Gastroesophageal sphincter (tissue), 4 donors: Measurements from ENCODE around the gene THRB. TPM values are rescaled to one million over a fixed set of nuclear protein-coding genes. Genes with fewer than 3 reads are reported as not detected.

Experiments used
- ATAC-seq: fragments of 150-250 bp; one replicate; pipeline ENCODE4 v1.9.1; 2016; ENCODE audit warnings: mild to moderate bottlenecking, moderate library complexity
- H3K27ac ChIP-seq, 4 donors: fragments of 200-600 bp; sonication (generic) in 3 of 4; 1 replicate in 3 of 4; 2 replicates in 1 of 4; pipeline ENCODE4 v1.5.1; 2016 to 2019
- H3K27me3 ChIP-seq: fragments of 200-600 bp; sonication (generic); one replicate; pipeline ENCODE4 v1.5.1; 2019
- H3K36me3 ChIP-seq, 2 donors: fragments of 200-600 bp; sonication (generic); one replicate each; pipeline ENCODE4 v1.5.1; 2019; ENCODE audit warnings: control low read depth in 1 of 2
- H3K4me1 ChIP-seq, 3 donors: fragments of 200-600 bp; sonication (generic); 1 replicate in 2 of 3; 2 replicates in 1 of 3; pipeline ENCODE4 v1.5.1; 2016 to 2019; ENCODE audit warnings: control low read depth in 2 of 3
- H3K4me3 ChIP-seq, 2 donors: fragments of 200-600 bp; sonication (generic); one replicate each; pipeline ENCODE4 v1.5.1; 2019; ENCODE audit warnings: mild to moderate bottlenecking in 1 of 2, moderate library complexity in 1 of 2
- H3K9me3 ChIP-seq, 3 donors: fragments of 200-600 bp; sonication (generic); one replicate each; pipeline ENCODE4 v1.5.1; 2017 to 2019; ENCODE audit warnings: control low read depth in 2 of 3
- CTCF ChIP-seq, 4 experiments: fragments of 200-600 bp in 2 of 4; fragments of 450-650 bp in 2 of 4; sonication (generic) in 1 of 4; IDR thresholded peaks; one replicate each; pipeline ENCODE4 v1.5.1; 2017 to 2019; ENCODE audit warnings: antibody characterized with exemption in 4 of 4, mild to moderate bottlenecking in 2 of 4, moderate library complexity in 2 of 4
- EP300 ChIP-seq: sonication (generic); formaldehyde crosslinking; IDR thresholded peaks from one replicate; pipeline ENCODE4 v1.6.1; 2017; ENCODE audit warnings: antibody characterized with exemption, mild to moderate bottlenecking
- POLR2A ChIP-seq, 2 donors: fragments of 450-650 bp; IDR thresholded peaks; one replicate each; pipeline ENCODE4 v1.6.1; 2017; ENCODE audit warnings: antibody characterized with exemption in 2 of 2, mild to moderate bottlenecking in 2 of 2, moderate library complexity in 1 of 2
- POLR2AphosphoS5 ChIP-seq: sonication (generic); formaldehyde crosslinking; IDR thresholded peaks from one replicate; pipeline ENCODE4 v1.6.1; 2017; ENCODE audit warnings: antibody characterized with exemption
- WGBS, 2 donors: methylation state at CpG; one replicate each; pipeline ENCODE4 v1.1.5; 2018; ENCODE audit warnings: low coverage in 1 of 2; 5-methylcytosine and 5-hydroxymethylcytosine counted together
- total RNA-seq, 4 donors: library from RNA; depleted of rRNA; stranded (reverse); fragments of >200 nt; gene quantifications; one replicate each; pipeline ENCODE4 v1.1.0, GENCODE V29; 2016

The THRB gene
- total RNA-seq, 4 donors from 2014 or later, result 42.5 to 61.9 (median 55.8) TPM

- WGBS, 2 donors, result 92 to 94% methylated on average over 2 of the region's 2 CpGs
- Histone ChIP-seq H3K27me3 (no peaks in the 10 kb centered on the region), H3K4me3 (no peak overlapping the region), H3K36me3 (no peaks in the 10 kb centered on the region), H3K27ac (no peak overlapping the region), H3K4me1 (no peaks in the 10 kb centered on the region), H3K9me3 (peaks cover 0 to 4% (median 0%) of the 10 kb centered on the region in 3 donors)
- no peak for ATAC-seq
- no peak for TF ChIP-seq EP300
- no peak for TF ChIP-seq CTCF (IDR thresholded peaks at IDR 0.05)
- TF ChIP-seq POLR2A (IDR thresholded peaks at IDR 0.05), result no peak
- TF ChIP-seq POLR2AphosphoS5, result no peak
Observed at GRCh38 chr3:24202071-24202470, 292.6 kb downstream of the THRB start.

GRCh38 chr3:24201301-24201700 lies 293.3 kb downstream of the THRB start:
- 83% methylated on average over 1 of the region's 1 CpG; no CpG with 5 or more reads in 1 of the 2 donors for WGBS, 2 donors
- H3K27me3 ChIP-seq, result no peaks in the 10 kb centered on the region
- H3K27ac ChIP-seq, result no peak overlapping the region
- peaks cover 0 to 4% (median 0%) of the 10 kb centered on the region in 3 donors for H3K9me3 ChIP-seq
- ATAC-seq, result no peak
- no peaks in the 10 kb centered on the region for H3K36me3 ChIP-seq
- H3K4me3 ChIP-seq, result no peak overlapping the region
- TF ChIP-seq CTCF (IDR thresholded peaks at IDR 0.05) (no peak), EP300 (no peak), POLR2AphosphoS5 (no peak), POLR2A (IDR thresholded peaks at IDR 0.05) (no peak)
- H3K4me1 ChIP-seq, result no peaks in the 10 kb centered on the region

GRCh38 chr3:24199775-24200247 lies 294.8 kb downstream of the THRB start:
- ATAC-seq, result no peak
- H3K27me3 ChIP-seq, result no peaks in the 10 kb centered on the region
- no peak for TF ChIP-seq EP300
- no peak for TF ChIP-seq POLR2A (IDR thresholded peaks at IDR 0.05)
- no peak for TF ChIP-seq POLR2AphosphoS5
- no peak for TF ChIP-seq CTCF (IDR thresholded peaks at IDR 0.05)
- peaks cover 0 to 4% (median 0%) of the 10 kb centered on the region in 3 donors for H3K9me3 ChIP-seq
- H3K27ac ChIP-seq, result no peak overlapping the region
- no peaks in the 10 kb centered on the region for H3K4me1 ChIP-seq
- no peaks in the 10 kb centered on the region for H3K36me3 ChIP-seq
- H3K4me3 ChIP-seq, result no peak overlapping the region
- WGBS, 2 donors, result 36 to 52% methylated on average over 5 of the region's 5 CpGs

- H3K9me3 ChIP-seq, result peaks cover 0 to 4% (median 0%) of the 10 kb centered on the region in 3 donors
- no peak for ATAC-seq
- TF ChIP-seq POLR2AphosphoS5 (no peak), CTCF (IDR thresholded peaks at IDR 0.05) (no peak), EP300 (no peak)
- H3K4me3 ChIP-seq, result no peak overlapping the region
- H3K27me3 ChIP-seq, result no peaks in the 10 kb centered on the region
- H3K27ac ChIP-seq, result no peak overlapping the region
- H3K4me1 ChIP-seq, result no peaks in the 10 kb centered on the region
- WGBS, 2 donors, result 79 to 100% methylated on average over 2 of the region's 2 CpGs
- no peaks in the 10 kb centered on the region for H3K36me3 ChIP-seq
Observed at GRCh38 chr3:24199300-24199699, 295.4 kb downstream of the THRB start.

- TF ChIP-seq POLR2AphosphoS5 (no peak), POLR2A (IDR thresholded peaks at IDR 0.05) (no peak), EP300 (no peak), CTCF (IDR thresholded peaks at IDR 0.05) (no peak)
- 90 to 100% methylated on average over 1 of the region's 1 CpG for WGBS, 2 donors
Observed at GRCh38 chr3:24198728-24199127, 295.9 kb downstream of the THRB start.

More at GRCh38 chr3:24198728-24199127, 295.9 kb downstream of the THRB start:
- H3K27me3 ChIP-seq, result no peaks in the 10 kb centered on the region
- ATAC-seq, result no peak
- H3K4me3 ChIP-seq, result no peak overlapping the region
- H3K9me3 ChIP-seq, result peaks cover 0 to under 1% (median 0%) of the 10 kb centered on the region in 3 donors
- no peaks in the 10 kb centered on the region for H3K4me1 ChIP-seq
- H3K36me3 ChIP-seq, result no peaks in the 10 kb centered on the region
- no peak overlapping the region for H3K27ac ChIP-seq
